MM.1S (cell line): ENCODE results near the gene ATL1.

Experiments
- DNase-seq: peaks from one replicate; pipeline ENCODE4 v3.0.0-alpha.2; 2015
- H2AFZ ChIP-seq: fragments of 300-600 bp; sonication (generic); 2 replicates; pipeline ENCODE4 v1.6.0; 2016; ENCODE audit warnings: antibody characterized with exemption, low read length
- H3F3A ChIP-seq: fragments of 300-600 bp; sonication (generic); 2 replicates; pipeline ENCODE4 v1.6.1; 2016; ENCODE audit warnings: mild to moderate bottlenecking, antibody characterized with exemption, low read length, moderate library complexity, mixed read lengths; ENCODE audit not compliant: insufficient read depth
- H3K27ac ChIP-seq: fragments of 300-600 bp; sonication (generic); 2 replicates; pipeline ENCODE4 v1.5.1; 2016; ENCODE audit warnings: mild to moderate bottlenecking, low read length
- H3K27me3 ChIP-seq: fragments of 300-600 bp; sonication (generic); replicated peaks from 2 replicates; pipeline ENCODE4 v1.6.0; 2016; ENCODE audit warnings: low read length; ENCODE audit not compliant: insufficient read depth
- H3K36me3 ChIP-seq: fragments of 300-600 bp; sonication (generic); replicated peaks from 2 replicates; pipeline ENCODE4 v1.6.1; 2016; ENCODE audit warnings: mild to moderate bottlenecking, low read length, mixed read lengths; ENCODE audit not compliant: insufficient read depth
- H3K4me1 ChIP-seq: fragments of 300-600 bp; sonication (generic); 2 replicates; pipeline ENCODE4 v1.6.1; 2016; ENCODE audit warnings: low read length, mixed read lengths
- H3K4me2 ChIP-seq: fragments of 300-600 bp; sonication (generic); 2 replicates; pipeline ENCODE4 v1.6.0; 2016; ENCODE audit warnings: low read depth, low read length
- H3K4me3 ChIP-seq: fragments of 300-600 bp; sonication (generic); 2 replicates; pipeline ENCODE4 v1.5.1; 2016; ENCODE audit warnings: low read length, mixed read lengths
- H3K79me2 ChIP-seq: fragments of 300-600 bp; sonication (generic); 2 replicates; pipeline ENCODE4 v1.6.1; 2016; ENCODE audit warnings: mixed run types, low read length, mixed read lengths
- H3K9ac ChIP-seq: fragments of 300-600 bp; sonication (generic); 2 replicates; pipeline ENCODE4 v1.6.1; 2016; ENCODE audit warnings: low read length, mixed read lengths
- H3K9me2 ChIP-seq: fragments of 300-600 bp; sonication (generic); replicated peaks from 2 replicates; pipeline ENCODE4 v1.6.1; 2016; ENCODE audit warnings: mild to moderate bottlenecking, low read length, mixed read lengths; ENCODE audit not compliant: insufficient read depth
- H3K9me3 ChIP-seq: fragments of 300-600 bp; sonication (generic); replicated peaks from 2 replicates; pipeline ENCODE4 v1.6.1; 2016; ENCODE audit warnings: mild to moderate bottlenecking, low read length, mixed read lengths; ENCODE audit not compliant: insufficient read depth
- H4K20me1 ChIP-seq: fragments of 300-600 bp; sonication (generic); 2 replicates; pipeline ENCODE4 v1.6.1; 2016; ENCODE audit warnings: mild to moderate bottlenecking, low read length, moderate library complexity, mixed read lengths; ENCODE audit not compliant: insufficient read depth
- CTCF ChIP-seq: fragments of 300-600 bp; sonication (generic); IDR thresholded peaks from 2 replicates; pipeline ENCODE4 v1.5.1; 2016; ENCODE audit warnings: antibody characterized with exemption, low read length, mixed read lengths
- EZH2 ChIP-seq: fragments of 300-600 bp; sonication (generic); optimal IDR thresholded peaks from 2 replicates; pipeline ENCODE3; 2017; ENCODE audit warnings: low read depth, mild to moderate bottlenecking, antibody characterized with exemption, low read length, mixed read lengths
- EZH2phosphoT487 ChIP-seq: fragments of 300-600 bp; sonication (generic); IDR thresholded peaks from 2 replicates; pipeline ENCODE4 v1.6.1; 2018; ENCODE audit warnings: antibody characterized with exemption, low read length

The ATL1 gene

GRCh38 chr14:50667684-50667995 lies 107.7 kb downstream of the ATL1 start:
- peaks cover 22% of the 10 kb centered on the region for H3K79me2 ChIP-seq
- no peaks in the 10 kb centered on the region for H4K20me1 ChIP-seq
- no peaks in the 10 kb centered on the region for H3K36me3 ChIP-seq
- H2AFZ ChIP-seq, result 0 out of 2 replicates have a peak overlapping the region, but pooled peaks have one; percentile 23
- TF ChIP-seq EZH2 (no peak), CTCF (no peak), EZH2phosphoT487 (no peak)
- peak overlapping the region; percentile 68; the same call in 1 of the 2 replicates for H3K4me2 ChIP-seq
- no peaks in the 10 kb centered on the region for H3K4me1 ChIP-seq
- peak overlapping the region; percentile 44; the same call in 1 of the 2 replicates for H3K9ac ChIP-seq
- no peaks in the 10 kb centered on the region for H3K9me2 ChIP-seq
- H3K27me3 ChIP-seq, result no peaks in the 10 kb centered on the region
- peak overlapping the region; percentile 70 for H3K4me3 ChIP-seq
- 0 out of 2 replicates have a peak, but pooled peaks cover 7% of the 10 kb centered on the region for H3F3A ChIP-seq
- no peaks in the 10 kb centered on the region for H3K9me3 ChIP-seq
- peak overlapping the region; percentile 10; the same call in 1 of the 2 replicates for H3K27ac ChIP-seq
- peak; percentile 35 for DNase-seq

GRCh38 chr14:50667996-50668825 lies 108.3 kb downstream of the ATL1 start, which contains the start of gene SAV1:
SAV1 (minus strand) TSS chr14:50668306; CDS start chr14:50667967, 339 bp downstream.
- H3K4me3 ChIP-seq, result peak within 1 kb of the TSS; percentile 70
- H2AFZ ChIP-seq, result peak within 1 kb of the TSS; percentile 75; the same call in 1 of the 2 replicates
- peak within 1 kb of the TSS; percentile 10; the same call in 1 of the 2 replicates for H3K27ac ChIP-seq
- H3K79me2 ChIP-seq, result peaks cover 22% of the 10 kb centered on the region
- H3K9me3 ChIP-seq, result no peaks in the 10 kb centered on the region
- TF ChIP-seq EZH2 (no peak), CTCF (no peak), EZH2phosphoT487 (no peak)
- H3K9ac ChIP-seq, result peak within 1 kb of the TSS; percentile 44; the same call in 1 of the 2 replicates
- 0 out of 2 replicates have a peak, but pooled peaks cover 7% of the 10 kb centered on the region for H3F3A ChIP-seq
- no peaks in the 10 kb centered on the region for H3K36me3 ChIP-seq
- H3K4me1 ChIP-seq, result no peaks in the 10 kb centered on the region
- peak; percentile 43 for DNase-seq
- H3K9me2 ChIP-seq, result no peaks in the 10 kb centered on the region
- H4K20me1 ChIP-seq, result no peaks in the 10 kb centered on the region
- H3K4me2 ChIP-seq, result peak within 1 kb of the TSS; percentile 68; the same call in 1 of the 2 replicates
- H3K27me3 ChIP-seq, result no peaks in the 10 kb centered on the region

GRCh38 chr14:50668826-50669143 lies 108.8 kb downstream of the ATL1 start:
- Histone ChIP-seq H3K4me1 (no peaks in the 10 kb centered on the region), H3K4me3 (peak overlapping the region; percentile 59), H3K27me3 (no peaks in the 10 kb centered on the region), H3K9me3 (no peaks in the 10 kb centered on the region), H3K27ac (no peak overlapping the region), H3K79me2 (peaks cover 22% of the 10 kb centered on the region), H2AFZ (peak overlapping the region; percentile 75; the same call in 1 of the 2 replicates), H4K20me1 (no peaks in the 10 kb centered on the region), H3K4me2 (peak overlapping the region; percentile 52; the same call in 1 of the 2 replicates), H3K36me3 (no peaks in the 10 kb centered on the region), H3F3A (0 out of 2 replicates have a peak, but pooled peaks cover 7% of the 10 kb centered on the region), H3K9ac (peak overlapping the region; percentile 40; the same call in 1 of the 2 replicates), H3K9me2 (no peaks in the 10 kb centered on the region)
- TF ChIP-seq EZH2, result no peak
- no peak for TF ChIP-seq EZH2phosphoT487
- TF ChIP-seq CTCF, result no peak
- DNase-seq, result no peak
